GM19328 (cell line): ENCODE data around the gene GARS1.

Source experiments
- ATAC-seq: cut with Tn5 transposase; IDR thresholded peaks from one replicate; pipeline ENCODE4 v1.9.1; 2021; ENCODE audit warnings: mild to moderate bottlenecking, moderate library complexity; ENCODE audit not compliant: unreplicated experiment

Gene GARS1, protein sequence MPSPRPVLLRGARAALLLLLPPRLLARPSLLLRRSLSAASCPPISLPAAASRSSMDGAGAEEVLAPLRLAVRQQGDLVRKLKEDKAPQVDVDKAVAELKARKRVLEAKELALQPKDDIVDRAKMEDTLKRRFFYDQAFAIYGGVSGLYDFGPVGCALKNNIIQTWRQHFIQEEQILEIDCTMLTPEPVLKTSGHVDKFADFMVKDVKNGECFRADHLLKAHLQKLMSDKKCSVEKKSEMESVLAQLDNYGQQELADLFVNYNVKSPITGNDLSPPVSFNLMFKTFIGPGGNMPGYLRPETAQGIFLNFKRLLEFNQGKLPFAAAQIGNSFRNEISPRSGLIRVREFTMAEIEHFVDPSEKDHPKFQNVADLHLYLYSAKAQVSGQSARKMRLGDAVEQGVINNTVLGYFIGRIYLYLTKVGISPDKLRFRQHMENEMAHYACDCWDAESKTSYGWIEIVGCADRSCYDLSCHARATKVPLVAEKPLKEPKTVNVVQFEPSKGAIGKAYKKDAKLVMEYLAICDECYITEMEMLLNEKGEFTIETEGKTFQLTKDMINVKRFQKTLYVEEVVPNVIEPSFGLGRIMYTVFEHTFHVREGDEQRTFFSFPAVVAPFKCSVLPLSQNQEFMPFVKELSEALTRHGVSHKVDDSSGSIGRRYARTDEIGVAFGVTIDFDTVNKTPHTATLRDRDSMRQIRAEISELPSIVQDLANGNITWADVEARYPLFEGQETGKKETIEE

DNA sequence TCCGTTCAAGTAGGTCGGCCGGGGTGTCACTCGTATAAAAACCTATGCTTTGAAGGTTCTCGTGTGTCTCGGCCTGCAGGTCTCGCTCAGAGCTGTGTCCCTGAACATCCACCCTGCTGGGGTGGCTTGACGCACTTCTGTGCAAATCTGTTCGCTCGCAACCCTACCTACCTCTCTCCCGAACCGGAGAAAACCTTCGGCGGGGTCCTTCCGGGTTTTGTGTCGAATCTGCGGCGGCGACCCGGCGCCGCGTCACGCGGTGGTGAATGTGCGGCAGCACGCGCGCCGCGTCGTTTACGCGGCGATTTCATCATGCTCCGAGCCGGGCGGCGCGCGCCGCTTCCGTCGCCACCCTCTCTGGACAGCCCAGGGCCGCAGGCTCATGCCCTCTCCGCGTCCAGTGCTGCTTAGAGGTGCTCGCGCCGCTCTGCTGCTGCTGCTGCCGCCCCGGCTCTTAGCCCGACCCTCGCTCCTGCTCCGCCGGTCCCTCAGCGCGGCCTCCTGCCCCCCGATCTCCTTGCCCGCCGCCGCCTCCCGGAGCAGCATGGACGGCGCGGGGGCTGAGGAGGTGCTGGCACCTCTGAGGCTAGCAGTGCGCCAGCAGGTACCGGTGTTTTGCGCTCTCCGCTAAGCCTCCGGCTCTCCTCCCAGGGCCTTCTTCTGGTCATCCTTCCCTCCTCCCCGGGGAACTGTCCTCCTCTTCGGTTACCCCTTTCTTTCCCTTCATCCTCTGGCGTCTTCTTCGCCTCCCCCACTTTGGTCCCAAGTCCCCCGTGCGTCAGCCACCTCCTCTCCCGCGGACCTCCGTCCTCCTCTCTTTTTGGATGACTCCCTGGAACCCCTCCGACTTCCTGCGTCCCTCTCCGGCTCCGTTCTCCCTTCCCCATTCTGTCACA lies at the start of gene GARS1:
Gene GARS1, plus strand, starts transcription at position 339 of the 896 bp plus-strand sequence. Its CDS starts 44 bp downstream, at position 383.
- peak; percentile 96 for ATAC-seq

DNA sequence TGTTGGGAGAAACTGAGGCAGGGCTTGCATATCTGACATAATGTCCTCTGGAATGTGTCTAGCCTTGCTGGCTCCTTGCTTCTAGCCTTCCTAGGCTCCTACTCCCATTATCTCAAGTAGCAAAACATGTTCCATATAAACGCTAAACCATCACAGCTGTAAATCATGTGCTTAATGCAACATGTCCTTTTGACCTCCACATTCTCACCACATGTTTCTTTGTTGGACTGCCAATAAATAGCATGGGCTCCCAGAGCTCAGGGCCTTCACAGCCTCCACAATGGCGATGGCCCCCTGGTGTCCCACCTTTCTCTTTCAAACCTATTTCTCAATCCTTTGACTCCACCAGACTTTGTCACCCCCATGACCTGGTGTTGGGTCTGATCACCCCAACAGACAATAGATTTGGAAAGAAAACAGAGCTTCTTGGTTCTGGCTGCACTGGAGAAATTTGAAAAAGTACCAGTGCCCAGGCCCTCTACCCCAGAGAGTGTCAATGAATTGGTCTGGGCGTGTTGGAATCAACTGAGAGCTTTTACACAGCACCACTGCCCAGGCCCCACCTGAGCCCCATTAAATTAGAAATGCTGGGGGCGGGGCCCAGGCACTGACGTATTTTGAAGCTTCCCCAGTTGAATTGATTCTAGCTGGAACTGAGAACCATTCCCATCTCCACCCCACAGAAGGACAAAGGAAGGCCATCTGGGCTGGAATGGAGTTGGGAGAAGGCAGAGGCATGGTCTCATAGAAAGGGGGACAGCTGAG lies 48.7 kb upstream of the GARS1 start:
- no peak for ATAC-seq

DNA sequence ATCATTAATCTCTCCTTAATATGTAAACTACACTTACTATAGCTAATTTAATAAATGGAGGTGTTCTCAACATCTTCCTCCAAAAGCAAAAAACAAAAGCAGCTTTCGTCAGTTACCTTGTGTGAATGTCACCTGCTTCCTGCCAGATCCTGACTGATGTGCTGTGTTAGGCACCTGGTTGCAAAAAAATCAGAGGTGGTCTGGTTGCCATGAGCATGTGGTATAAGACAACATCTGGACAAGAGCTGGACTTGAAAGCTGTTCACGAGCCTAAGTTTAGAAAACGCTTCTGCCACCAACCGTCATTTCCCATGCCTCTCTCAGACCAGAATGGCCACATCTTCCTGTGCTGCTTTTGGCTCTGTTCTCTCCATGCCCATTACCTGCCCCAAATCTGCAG lies 48.1 kb upstream of the GARS1 start:
- no peak for ATAC-seq

DNA sequence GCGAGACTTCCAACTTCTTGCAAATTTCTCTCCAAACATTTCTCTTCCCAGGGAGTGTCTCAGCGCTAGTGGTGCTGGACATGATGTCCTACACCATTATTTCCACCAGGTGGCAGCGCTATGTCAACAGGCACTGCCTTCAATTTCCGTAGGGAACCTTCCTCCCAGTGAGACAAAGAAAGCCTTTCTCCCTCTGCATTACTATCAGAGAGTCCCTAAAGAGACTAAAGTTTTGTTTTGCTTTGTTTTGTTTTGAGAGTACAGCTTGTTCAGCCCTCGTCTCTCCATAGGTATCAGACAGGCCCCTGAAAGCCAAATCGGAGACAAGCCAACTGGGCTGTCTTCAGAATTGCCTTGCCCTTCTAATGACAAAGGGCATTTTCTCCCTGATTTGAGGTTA lies 45.8 kb upstream of the GARS1 start:
- ATAC-seq = no peak

DNA sequence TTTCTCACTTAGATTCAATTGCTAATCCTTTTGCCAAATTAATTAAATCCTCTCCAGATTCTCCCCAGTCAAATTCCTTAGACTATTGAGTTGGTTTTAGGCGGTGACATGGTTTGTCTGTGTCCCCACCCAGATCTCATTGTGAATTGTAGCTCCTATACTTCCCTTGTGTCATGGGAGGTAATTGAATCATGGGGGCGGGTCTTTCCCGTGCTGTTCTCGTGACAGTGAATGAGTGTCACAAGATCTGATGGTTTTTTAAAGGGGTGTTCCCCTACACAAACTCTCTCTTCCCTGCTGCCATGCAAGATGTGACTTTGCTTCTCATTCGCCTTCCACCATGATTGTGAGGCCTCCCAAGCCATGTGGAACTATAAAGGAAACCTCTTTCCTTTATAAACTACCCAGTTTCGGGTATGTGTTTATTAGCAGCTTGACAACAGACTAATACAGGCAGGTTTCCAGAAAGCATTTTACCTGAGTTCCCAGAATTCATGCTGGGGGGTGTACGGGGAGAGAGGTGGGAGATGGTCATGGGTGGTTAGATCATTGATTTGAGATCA lies 44.7 kb upstream of the GARS1 start:
- ATAC-seq = no peak

DNA sequence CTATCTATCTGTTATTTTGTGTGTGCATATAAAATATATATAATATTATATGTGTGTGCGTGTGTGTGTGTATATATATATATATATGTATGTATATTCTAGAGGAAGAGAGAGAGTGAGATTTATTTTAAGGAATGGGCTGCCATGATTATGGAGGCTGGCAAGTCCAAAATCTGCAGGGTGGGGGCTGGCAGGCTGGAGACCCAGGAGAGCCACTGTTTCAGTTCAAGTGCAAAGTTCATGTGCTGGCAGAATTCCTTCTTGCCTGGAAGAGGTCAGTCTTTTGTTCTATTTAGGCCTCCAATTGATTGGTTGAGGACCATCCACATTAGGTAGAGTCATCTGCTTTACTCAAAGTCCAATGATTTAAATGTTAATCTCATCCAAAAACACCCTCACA lies 42.3 kb upstream of the GARS1 start:
- ATAC-seq = no peak

DNA sequence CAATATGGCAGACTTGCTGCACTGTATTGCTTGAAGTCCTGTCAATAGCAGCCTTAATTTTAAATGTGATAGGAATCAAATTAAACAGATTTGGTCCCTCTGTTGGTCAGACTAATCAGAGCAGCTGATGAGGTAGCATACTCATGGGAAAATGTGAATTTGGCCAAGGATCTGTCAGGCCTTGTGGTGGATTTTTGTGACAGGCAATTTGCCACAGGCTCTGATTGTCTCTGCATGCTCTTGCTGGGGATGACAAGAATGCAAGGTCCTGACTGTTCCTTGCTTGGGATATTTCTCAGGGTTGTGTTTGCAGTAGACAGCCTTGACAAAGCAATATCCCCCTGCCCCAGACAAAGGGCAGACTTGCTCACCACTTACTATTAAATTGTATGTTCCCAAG lies 41.5 kb upstream of the GARS1 start:
- ATAC-seq = no peak

DNA sequence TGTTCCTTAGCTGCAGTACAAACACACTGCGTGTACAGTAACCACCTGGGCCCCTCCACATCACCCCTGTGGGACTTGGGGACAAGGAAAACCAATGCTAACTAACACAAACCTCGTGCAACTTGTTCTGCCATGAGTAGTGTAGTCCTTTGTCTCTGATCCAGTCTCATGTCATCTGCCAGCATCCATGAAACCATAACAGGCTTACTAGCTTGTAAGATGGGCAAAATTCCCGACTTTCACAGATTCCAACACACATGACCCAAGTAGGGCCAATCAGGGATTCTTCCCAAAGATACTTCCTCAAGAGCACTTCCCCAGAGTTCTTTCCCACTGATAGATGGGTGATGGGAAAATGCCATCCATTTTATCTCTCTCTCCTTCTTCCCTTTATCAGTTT lies 41.1 kb upstream of the GARS1 start:
- no peak for ATAC-seq

DNA sequence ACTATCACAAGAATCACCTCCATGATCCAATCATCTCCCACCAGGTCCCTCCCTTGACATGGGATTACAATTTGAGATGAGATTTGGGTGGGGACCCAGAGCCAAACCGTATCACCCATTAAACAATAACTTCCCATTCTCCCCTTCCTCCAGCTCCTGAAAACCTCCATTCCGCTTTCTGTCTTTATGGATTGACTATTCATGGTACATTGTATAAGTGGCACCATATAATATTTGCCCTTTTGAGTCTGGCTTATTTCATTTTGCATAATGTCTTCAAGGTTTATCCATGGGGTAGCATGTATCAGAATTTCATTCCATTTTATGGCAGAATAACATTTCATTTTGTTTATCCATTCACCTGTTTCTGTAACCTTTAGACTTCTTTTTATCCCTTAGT lies 39.2 kb upstream of the GARS1 start:
- no peak for ATAC-seq

DNA sequence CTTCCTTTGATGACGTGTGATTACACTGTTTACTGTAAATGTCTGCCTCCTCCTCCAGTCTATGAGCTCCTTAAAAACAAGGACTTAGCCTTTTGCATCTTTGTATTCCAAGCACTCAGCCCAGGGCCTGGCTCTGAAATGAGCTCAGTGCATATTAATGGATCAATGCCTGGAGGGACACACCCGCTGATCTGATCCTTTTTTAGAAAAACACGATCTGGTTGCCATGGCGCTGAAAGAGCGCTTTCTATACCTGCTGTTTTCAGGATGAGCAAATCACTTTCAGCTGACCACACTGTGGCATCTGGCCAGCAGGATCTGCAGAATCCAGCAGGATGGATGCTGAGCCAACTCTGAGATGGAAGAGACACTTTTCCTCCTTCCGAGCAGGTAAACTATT lies 37.8 kb upstream of the GARS1 start:
- no peak for ATAC-seq

DNA sequence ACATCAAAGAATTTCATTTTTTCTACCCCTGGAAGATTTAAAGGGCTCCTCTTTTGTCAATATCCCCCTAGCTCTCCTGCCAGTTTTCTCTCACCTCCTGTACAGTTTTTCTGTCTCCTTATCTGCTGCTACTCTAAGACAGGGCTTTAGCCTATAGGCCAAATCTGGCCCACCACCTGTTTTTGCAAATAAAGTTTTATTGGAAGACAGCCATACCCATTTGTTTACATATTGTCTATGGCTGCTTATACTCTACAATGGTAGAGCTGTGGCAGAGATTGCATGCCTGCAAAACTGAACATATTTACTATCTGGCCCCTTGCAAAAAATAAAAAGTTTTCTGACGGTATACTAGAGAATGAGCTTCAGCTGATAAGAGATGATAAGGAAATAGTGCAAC lies 37.4 kb upstream of the GARS1 start:
- ATAC-seq = no peak

DNA sequence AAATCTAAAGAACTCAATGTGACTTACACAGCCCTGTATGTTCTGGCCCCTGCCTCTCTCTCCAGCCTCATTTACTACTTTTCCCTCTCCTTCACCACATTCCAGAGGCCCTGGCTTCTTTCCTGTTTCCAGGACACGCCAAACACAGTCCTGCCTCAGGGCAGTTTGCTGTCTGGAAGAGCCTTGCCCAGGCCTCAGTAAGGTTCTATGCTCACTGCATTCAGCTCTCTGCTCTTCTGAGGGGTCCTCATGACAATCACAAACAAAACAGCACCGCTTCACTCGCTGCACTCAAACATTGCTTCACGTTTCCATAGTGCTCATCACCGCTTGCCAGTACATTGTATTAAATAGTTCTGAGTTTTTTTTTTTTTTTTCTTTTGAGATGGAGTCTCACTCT lies 35.1 kb upstream of the GARS1 start:
- ATAC-seq = no peak

DNA sequence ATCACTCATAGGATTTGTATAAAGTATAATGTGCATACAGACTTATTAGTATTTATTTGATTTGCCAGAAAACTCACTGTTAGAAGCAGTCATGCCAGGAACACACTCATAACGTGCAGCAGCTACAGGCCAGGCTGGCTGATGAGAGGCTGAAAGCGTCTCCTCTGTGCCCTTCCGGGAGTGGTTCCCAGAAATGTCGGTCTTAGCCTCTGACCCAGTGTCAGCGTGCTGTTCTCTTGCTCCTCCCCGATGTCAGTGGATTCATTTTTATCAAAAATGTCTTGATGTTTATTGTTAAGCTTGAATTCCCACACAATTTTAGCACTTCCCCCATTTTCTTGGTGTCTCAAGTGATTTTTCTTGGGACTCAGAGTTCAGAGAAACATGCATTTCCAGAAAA lies 33.3 kb upstream of the GARS1 start:
- ATAC-seq = no peak

DNA sequence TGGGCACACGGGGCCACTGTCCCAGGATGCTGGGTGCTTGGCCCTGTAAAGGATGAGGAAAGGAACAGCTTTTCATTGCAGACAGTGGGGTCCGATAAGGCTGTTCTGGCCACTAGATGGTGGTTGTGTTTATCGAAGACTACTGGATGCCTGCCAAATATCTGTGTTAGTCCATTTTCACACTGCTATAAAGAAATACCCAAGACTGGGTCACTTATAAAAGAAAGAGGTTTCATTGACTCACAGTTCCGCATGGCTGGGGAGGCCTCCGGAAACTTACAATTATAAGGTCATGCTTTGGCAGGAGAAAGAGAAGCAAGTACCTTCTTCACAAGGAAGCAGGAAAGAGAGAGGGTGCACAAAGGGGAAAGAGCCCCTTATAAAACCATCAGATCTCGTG lies 32.2 kb upstream of the GARS1 start:
- no peak for ATAC-seq

DNA sequence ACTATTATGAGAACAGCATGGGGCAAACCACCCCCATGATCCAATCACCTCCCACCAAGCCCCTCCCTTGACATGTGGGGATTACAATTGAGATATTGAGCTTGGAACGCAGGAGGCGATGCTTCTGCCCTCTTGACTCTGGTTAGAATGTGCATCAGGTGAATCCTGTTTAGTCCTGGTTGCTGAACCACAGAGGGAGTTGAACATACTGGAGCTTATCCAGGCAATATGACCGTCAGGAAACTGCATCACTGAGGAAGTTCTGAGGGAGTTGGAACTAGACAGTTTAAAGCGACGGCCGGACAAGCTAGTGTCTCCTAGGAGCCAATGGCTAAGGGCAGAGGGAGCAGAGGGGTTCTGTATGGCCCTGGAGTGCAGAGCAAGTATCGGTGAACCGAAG lies 31.8 kb upstream of the GARS1 start:
- no peak for ATAC-seq

DNA sequence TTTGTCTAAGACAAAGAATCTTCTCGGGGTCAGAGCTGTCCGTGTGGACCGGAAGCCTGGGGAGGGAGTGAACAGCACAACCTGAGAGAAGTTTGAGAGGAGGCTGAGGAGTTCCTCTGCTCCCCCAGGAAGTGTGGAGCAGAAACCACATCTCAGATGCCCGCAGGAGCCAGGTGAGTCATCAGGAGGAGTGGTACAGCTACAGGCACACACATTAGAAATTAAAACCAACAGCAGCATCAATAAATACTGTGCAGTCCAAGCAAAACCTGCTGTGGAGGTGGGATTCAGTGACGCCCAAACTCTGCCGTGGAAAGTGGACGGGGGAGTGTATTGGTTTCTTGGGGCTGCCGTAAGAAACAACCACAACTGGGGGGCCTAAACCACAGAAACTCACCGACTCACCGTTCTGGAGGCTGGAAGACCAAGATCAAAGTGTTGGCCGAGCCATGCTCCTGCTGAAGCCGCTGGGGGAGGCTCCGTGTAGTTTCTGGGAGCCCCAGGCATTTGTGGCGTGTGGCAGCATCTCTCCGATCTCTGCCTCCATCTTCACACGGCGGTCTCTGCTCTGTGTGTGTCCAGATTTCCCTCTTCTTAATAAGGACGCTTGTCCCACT lies 31.2 kb upstream of the GARS1 start:
- no peak for ATAC-seq

DNA sequence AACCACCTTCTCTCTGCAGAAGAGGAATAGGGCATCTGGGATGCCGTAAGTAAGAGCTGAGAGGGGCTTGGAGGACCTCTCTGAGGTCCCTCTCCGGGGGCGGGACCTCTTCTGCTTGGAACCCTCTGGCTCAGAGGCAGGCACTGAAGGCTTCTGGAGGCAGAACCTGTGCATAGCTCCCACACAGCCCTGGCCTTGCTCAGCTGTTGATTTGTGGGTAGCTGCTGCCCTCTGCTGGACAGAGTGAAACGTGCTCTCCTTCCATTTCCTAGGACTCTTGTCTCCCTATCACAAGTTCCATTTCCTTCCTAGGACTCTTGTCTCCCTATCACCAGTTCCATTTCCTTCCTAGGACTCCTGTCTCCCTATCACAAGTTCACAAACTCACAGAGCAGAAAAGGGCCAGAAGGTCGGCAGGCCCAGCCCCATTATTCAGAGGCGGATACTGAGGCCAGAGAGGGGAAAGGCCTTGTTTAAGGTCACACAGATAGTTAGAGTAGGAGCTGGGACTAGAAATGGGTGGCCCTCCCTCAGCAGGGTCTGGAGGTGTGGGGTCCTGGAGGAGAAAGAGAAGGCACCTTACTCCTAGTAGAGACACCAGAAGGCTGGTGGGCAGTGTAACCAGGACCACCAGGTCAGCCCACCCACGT lies 30.3 kb upstream of the GARS1 start:
- no peak for ATAC-seq

DNA sequence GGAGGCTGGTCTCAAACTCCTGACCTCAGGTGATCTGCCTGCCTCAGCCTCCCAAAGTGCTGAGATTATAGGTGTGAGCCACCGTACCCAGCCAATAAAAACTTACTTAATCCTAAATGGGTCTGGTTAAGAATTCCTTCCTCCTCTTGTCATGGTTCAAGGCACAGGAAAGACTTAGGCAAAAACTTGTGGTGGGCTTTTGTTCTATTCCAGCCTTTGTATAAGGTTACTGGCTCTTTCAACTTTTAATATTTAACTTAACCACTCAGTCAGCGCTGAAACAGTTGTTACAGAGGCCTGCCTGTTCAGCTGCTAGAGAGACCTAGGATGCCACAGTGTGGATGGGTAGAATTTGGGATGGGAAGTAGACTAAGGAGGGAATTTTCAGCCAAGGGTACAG lies 28.1 kb upstream of the GARS1 start:
- ATAC-seq = no peak

DNA sequence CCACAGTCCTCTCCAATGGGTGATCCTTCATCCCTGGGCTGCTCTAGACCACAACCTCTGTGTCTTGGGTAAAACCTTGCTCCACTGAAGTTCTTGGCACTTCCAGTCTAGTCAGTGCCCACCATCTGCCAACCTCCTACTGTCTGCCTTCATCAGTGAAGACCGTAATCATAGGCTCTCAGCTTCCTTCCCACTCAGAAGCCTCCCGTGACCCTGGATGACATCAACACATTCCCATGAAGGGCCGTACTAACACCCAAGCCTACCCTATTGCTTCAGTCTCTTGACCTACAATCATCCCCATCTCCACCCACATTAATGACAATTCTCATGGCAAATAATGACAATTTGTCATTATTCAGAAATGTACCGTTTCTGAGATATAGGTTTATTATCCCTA lies 27.6 kb upstream of the GARS1 start:
- ATAC-seq = no peak
